Erythroblast (primary cell): ENCODE results near the gene PRPF4.
A peak's percentile ranks its signal among the peaks of the same experiment; 100 is the strongest.

Experiments
- DNase-seq, 2 experiments: peaks; one replicate each; lab custom pipeline; 2025; lab: John Stamatoyannopoulos, UW
- GATA1 ChIP-seq: IDR thresholded peaks from 2 replicates; pipeline ENCODE4 v1.6.1; 2011; ENCODE audit warnings: low read depth, mild to moderate bottlenecking, control low read depth, low read length, moderate library complexity
- POLR2A ChIP-seq: IDR thresholded peaks from 2 replicates; pipeline ENCODE4 v1.6.1; 2011; ENCODE audit warnings: mild to moderate bottlenecking, low read length

The PRPF4 gene

GRCh38 chr9:113250807-113251206 lies 24.7 kb upstream of the PRPF4 start:
- no peak for TF ChIP-seq GATA1
- no peak for TF ChIP-seq POLR2A
- no peak for DNase-seq

GRCh38 chr9:113254991-113255390 lies 20.5 kb upstream of the PRPF4 start:
- DNase-seq = no peak
- TF ChIP-seq POLR2A (no peak), GATA1 (no peak)

DNA sequence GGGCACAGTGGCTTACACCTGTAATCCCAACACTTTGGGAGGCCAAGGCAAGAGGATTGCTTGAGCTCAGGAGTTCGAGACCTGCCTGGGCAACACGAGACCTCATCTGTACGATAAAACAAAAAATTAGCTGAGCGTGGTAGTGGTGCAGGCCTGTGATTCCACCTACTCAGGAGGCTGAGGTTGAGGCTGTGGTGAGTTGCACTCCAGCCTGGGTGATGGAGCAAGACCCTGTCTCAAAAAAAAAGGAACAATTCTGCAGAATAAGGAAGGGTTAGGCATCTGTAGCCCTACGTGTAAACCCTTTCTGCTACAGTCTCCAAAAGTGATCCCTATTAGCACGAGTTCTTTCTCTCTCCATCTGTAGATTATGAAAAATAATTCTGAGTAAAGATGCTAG lies 20.0 kb upstream of the PRPF4 start:
- TF ChIP-seq POLR2A = no peak
- no peak for TF ChIP-seq GATA1
- DNase-seq = no peak

- no peak for TF ChIP-seq POLR2A
- TF ChIP-seq GATA1 = no peak
- no peak for DNase-seq
These were observed 17.6 kb upstream of the PRPF4 start for GRCh38 chr9:113257863-113258262.

DNA sequence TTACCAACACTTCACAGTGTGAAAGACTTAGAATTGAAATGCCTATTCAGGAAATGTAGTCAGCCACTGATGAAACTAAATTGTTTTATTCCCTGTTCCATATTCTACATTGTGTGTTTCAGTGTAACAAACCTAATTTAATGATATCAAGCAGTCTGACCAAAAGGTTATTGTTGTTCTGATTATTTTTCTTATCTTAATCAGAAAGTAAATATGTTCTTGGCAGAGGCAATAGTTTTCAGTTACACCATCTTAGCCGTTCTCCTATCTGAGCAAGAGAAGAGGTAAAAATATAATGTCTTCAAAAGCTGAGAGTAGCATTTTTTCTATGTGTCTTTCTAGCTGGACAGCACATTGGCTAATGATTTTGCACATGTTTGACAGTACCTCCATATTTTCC lies 17.2 kb upstream of the PRPF4 start:
- DNase-seq = no peak
- no peak for TF ChIP-seq GATA1
- TF ChIP-seq POLR2A = no peak

GRCh38 chr9:113261917-113262671 lies 13.4 kb upstream of the PRPF4 start:
- TF ChIP-seq POLR2A (no peak), GATA1 (no peak)

GRCh38 chr9:113266174-113266573 lies 9.3 kb upstream of the PRPF4 start:
- TF ChIP-seq GATA1 (no peak), POLR2A (no peak)
- DNase-seq = no peak

More at GRCh38 chr9:113261917-113262671, 13.4 kb upstream of the PRPF4 start:
- no peak for DNase-seq

GRCh38 chr9:113267911-113268566 lies 7.4 kb upstream of the PRPF4 start:
- TF ChIP-seq GATA1 (no peak), POLR2A (no peak)
- peak; percentile 44 to 88 for DNase-seq

DNA sequence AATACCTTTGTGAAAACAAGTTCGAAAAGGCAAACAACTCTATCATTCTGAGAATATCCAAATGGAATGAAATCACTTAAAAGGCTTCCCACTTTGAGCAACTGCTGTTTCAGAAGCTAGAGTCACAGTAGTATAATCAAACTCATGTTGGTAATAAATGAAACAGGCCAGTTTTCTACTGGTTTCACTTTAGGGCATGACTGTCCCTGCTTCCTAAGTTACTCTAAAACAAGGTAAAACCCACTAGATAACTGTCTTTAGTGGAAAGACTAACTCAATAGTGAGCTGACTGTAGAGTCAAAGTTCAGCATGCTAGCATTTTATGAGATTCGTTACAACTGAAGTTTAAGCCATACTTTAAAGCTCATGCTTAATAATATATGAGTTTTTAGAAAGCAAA lies 6.1 kb upstream of the PRPF4 start:
- peak in 1 of 2 experiments; percentile 8 for DNase-seq
- no peak for TF ChIP-seq POLR2A
- no peak for TF ChIP-seq GATA1

DNA sequence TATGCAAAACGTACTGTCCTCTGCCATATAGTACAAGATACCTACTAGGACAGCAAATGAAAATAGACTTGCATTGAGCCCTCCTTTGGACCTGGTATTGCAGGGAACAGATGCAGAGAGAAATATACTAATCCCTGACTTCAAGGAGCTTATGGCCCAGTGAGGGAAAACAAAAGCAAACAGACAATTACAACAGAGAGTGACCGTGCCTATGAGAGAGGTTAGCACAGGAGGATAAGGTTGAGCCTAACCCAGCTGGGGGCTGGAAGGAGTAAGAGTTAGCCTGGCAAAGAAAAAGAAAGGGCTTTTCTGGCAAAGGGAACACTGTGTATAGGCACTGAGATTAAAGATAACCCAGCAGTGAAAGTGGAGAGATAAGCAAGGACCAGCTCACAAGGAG lies 5.6 kb upstream of the PRPF4 start:
- TF ChIP-seq POLR2A = no peak
- TF ChIP-seq GATA1 = no peak

GRCh38 chr9:113274474-113275156 lies 843 bp upstream of the PRPF4 start:
- no peak for TF ChIP-seq GATA1
- TF ChIP-seq POLR2A = no peak
- peak; percentile 78 to 86 for DNase-seq

More for the DNA sequence above, 5.6 kb upstream of the PRPF4 start:
- DNase-seq = peak in 1 of 2 experiments; percentile 22

- TF ChIP-seq POLR2A (no peak), GATA1 (no peak)
- DNase-seq = no peak
These were observed 3.4 kb downstream of the PRPF4 start for GRCh38 chr9:113278840-113279239.

- TF ChIP-seq GATA1 = no peak
- TF ChIP-seq POLR2A = no peak
- no peak for DNase-seq
These were observed 5.9 kb downstream of the PRPF4 start for GRCh38 chr9:113281356-113281755.

GRCh38 chr9:113289091-113289490 lies 13.6 kb downstream of the PRPF4 start:
- no peak for TF ChIP-seq GATA1
- no peak for TF ChIP-seq POLR2A
- no peak for DNase-seq
